Trophoblast cell (in vitro differentiated cells and primary cell): ENCODE measurements around the gene COMP.

Experiments
- DNase-seq, 2 donors: peaks; one replicate each; pipeline ENCODE4 v3.0.0-alpha.2; 2016
- H2AFZ ChIP-seq: 2 replicates; pipeline ENCODE4 v1.6.1; 2013; ENCODE audit warnings: low read length, moderate library complexity, mild to moderate bottlenecking; ENCODE audit not compliant: insufficient read depth, poor library complexity
- H2AK5ac ChIP-seq: 2 replicates; pipeline ENCODE4 v1.6.1; 2013; ENCODE audit warnings: mild to moderate bottlenecking, low read length
- H2BK120ac ChIP-seq: 2 replicates; pipeline ENCODE4 v1.6.1; 2013; ENCODE audit warnings: low read length, mild to moderate bottlenecking, moderate library complexity; ENCODE audit not compliant: insufficient read depth, poor library complexity
- H2BK12ac ChIP-seq: 2 replicates; pipeline ENCODE4 v1.6.1; 2013; ENCODE audit warnings: mild to moderate bottlenecking, low read length, moderate library complexity
- H2BK5ac ChIP-seq: 2 replicates; pipeline ENCODE4 v1.6.1; 2013; ENCODE audit warnings: low read length, low read depth, moderate library complexity, mild to moderate bottlenecking; ENCODE audit not compliant: poor library complexity
- H3K14ac ChIP-seq: 2 replicates; pipeline ENCODE4 v1.6.1; 2013; ENCODE audit warnings: mild to moderate bottlenecking, low read length
- H3K18ac ChIP-seq: 2 replicates; pipeline ENCODE4 v1.6.1; 2013; ENCODE audit warnings: mild to moderate bottlenecking, low read length
- H3K23ac ChIP-seq: 2 replicates; pipeline ENCODE4 v1.6.1; 2013; ENCODE audit warnings: low read length
- H3K27ac ChIP-seq: 2 replicates; pipeline ENCODE4 v1.5.1; 2013; ENCODE audit warnings: low read depth, mild to moderate bottlenecking, inconsistent platforms, low read length, moderate library complexity
- H3K27me3 ChIP-seq: 2 replicates; pipeline ENCODE4 v1.6.1; 2013; ENCODE audit warnings: inconsistent platforms, mild to moderate bottlenecking, low read length, moderate library complexity; ENCODE audit not compliant: insufficient read depth
- H3K36me3 ChIP-seq, 2 experiments: 1 replicate in 1 of 2; 2 replicates in 1 of 2; pipeline ENCODE4 v1.6.1; 2013; ENCODE audit warnings: low read length in 2 of 2, mild to moderate bottlenecking in 2 of 2, moderate library complexity in 1 of 2; ENCODE audit not compliant: insufficient read depth in 2 of 2, control insufficient read depth in 1 of 2
- H3K4ac ChIP-seq: 2 replicates; pipeline ENCODE4 v1.6.1; 2013; ENCODE audit warnings: low read depth, mild to moderate bottlenecking, low read length, moderate library complexity
- H3K4me1 ChIP-seq, 2 experiments: 1 replicate in 1 of 2; 2 replicates in 1 of 2; pipeline ENCODE4 v1.6.1; 2013; ENCODE audit warnings: low read length in 2 of 2, mild to moderate bottlenecking in 2 of 2, moderate library complexity in 1 of 2; ENCODE audit not compliant: insufficient read depth in 2 of 2, control insufficient read depth in 1 of 2
- H3K4me2 ChIP-seq: 2 replicates; pipeline ENCODE4 v1.6.1; 2013; ENCODE audit warnings: inconsistent platforms, mild to moderate bottlenecking, low read length, moderate library complexity
- H3K4me3 ChIP-seq: 2 replicates; pipeline ENCODE4 v1.5.1; 2013; ENCODE audit warnings: mild to moderate bottlenecking, low read depth, low read length, inconsistent platforms
- H3K79me1 ChIP-seq: one replicate; pipeline ENCODE4 v1.6.1; 2013; ENCODE audit warnings: low read length
- H3K79me2 ChIP-seq: 2 replicates; pipeline ENCODE4 v1.6.1; 2013; ENCODE audit warnings: low read length, mild to moderate bottlenecking; ENCODE audit not compliant: control insufficient read depth, insufficient read depth, poor library complexity
- H3K9ac ChIP-seq: 2 replicates; pipeline ENCODE4 v1.6.1; 2013; ENCODE audit warnings: mild to moderate bottlenecking, low read length
- H3K9me3 ChIP-seq: 2 replicates; pipeline ENCODE4 v1.6.1; 2013; ENCODE audit warnings: low read depth, mild to moderate bottlenecking, control low read depth, inconsistent platforms, low read length; ENCODE audit not compliant: insufficient read depth
- H4K12ac ChIP-seq: 2 replicates; pipeline ENCODE4 v1.6.1; 2013; ENCODE audit warnings: low read depth, mild to moderate bottlenecking, low read length, moderate library complexity
- H4K8ac ChIP-seq: 2 replicates; pipeline ENCODE4 v1.6.1; 2013; ENCODE audit warnings: low read depth, mild to moderate bottlenecking, low read length, moderate library complexity
- H4K91ac ChIP-seq: one replicate; pipeline ENCODE4 v1.6.1; 2013; ENCODE audit warnings: low read depth, mild to moderate bottlenecking, low read length, moderate library complexity
- WGBS: extraction: QIAGEN DNeasy Blood & Tissue Kit; methylation state at CpG from one replicate; pipeline ENCODE4 v1.1.7; 2013; ENCODE audit warnings: missing lambda C conversion rate; ENCODE audit not compliant: insufficient read length, insufficient coverage; ENCODE audit errors: extremely low coverage; 5-methylcytosine and 5-hydroxymethylcytosine counted together

The COMP gene

DNA sequence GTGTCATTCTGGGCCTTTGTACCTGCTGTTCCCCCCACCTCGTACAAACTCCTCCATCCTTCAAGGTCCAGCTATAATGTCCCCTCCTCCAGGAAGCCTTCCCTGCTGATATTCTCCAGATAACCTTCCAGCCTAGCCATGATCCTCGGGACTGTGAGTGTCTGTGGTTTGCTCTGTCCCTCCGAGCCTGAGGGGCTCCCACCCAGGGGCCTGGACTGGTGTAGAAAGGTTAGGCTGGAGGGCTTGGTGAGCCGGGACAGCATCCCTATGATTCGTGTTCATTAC is 2.9 kb upstream of the COMP start:
- H3K27ac ChIP-seq = no peak overlapping the region
- WGBS = no CpG with 5 or more reads among the region's 5 CpGs

DNA sequence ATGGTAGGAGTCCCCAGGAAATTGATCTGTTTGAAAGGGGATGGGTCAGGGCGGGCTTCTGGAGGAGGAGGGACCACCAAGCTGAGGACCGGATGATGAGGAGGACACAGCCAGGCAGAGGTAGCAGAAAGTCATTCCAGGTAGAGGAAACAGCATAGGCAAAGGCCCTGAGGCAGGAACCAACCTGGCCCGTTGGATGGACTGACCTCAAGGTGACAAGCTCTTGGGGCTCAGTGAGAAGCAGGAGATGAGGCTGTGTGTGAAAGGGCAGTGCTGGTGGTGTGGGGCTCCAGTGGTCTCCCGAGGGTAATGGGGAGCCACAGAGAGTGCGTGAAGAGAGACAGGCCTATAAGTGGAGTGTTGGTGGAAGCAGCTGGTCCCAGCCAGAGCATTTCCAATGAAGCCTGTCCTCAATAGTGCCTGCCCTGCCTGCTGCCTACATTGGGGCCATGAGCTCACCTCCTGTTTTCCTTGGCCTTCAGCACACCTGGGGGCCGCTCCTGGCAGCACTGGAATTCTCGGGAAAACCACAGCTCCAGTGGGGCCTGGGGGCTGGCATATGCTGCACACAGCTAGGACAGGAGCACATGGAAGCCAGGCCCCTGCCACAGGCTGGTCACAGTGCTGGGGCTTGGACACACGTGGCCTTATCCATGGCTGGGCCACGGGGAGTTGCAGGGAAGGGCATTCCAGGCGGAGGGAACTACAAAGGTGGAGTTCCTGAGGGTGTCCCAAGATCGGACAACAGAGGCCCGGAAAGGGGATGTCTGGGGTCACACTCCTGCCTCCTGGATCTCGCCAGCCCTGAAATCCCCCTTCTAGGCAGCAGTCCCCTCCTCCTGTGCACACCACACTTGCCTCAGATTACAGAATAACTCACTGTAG is 2.3 kb upstream of the COMP start:
- Histone ChIP-seq H3K18ac (no peak overlapping the region), H4K12ac (no peak overlapping the region), H3K4me3 (no peak overlapping the region), H3K36me3 (no peaks in the 10 kb centered on the region), H3K79me2 (no peaks in the 10 kb centered on the region), H3K23ac (no peak overlapping the region), H2AFZ (no peak overlapping the region), H3K79me1 (no peaks in the 10 kb centered on the region), H2BK5ac (no peak overlapping the region), H3K9ac (no peak overlapping the region), H4K91ac (no peak overlapping the region), H3K4me1 (no peaks in the 10 kb centered on the region), H2BK120ac (no peak overlapping the region), H3K9me3 (peaks cover 9% of the 10 kb centered on the region), H3K4me2 (no peak overlapping the region), H2BK12ac (no peak overlapping the region), H2AK5ac (no peak overlapping the region), H3K4ac (no peak overlapping the region), H4K8ac (no peak overlapping the region), H3K14ac (no peak overlapping the region), H3K27me3 (peaks cover 43% of the 10 kb centered on the region), H3K27ac (no peak overlapping the region)
- DNase-seq = no peak
- WGBS = no CpG with 5 or more reads among the region's 13 CpGs

More for the DNA sequence above, 2.9 kb upstream of the COMP start:
- H3K14ac ChIP-seq = no peak overlapping the region
- no peak overlapping the region for H3K23ac ChIP-seq
- H3K18ac ChIP-seq = no peak overlapping the region
- H2BK5ac ChIP-seq = no peak overlapping the region
- no peak overlapping the region for H3K4me3 ChIP-seq
- H4K91ac ChIP-seq = no peak overlapping the region
- H3K4me1 ChIP-seq = no peaks in the 10 kb centered on the region
- no peaks in the 10 kb centered on the region for H3K36me3 ChIP-seq
- no peak overlapping the region for H4K12ac ChIP-seq
- H3K79me1 ChIP-seq = no peaks in the 10 kb centered on the region
- no peak overlapping the region for H2BK12ac ChIP-seq
- H3K27me3 ChIP-seq = peaks cover 37% of the 10 kb centered on the region
- H2AK5ac ChIP-seq = no peak overlapping the region
- no peaks in the 10 kb centered on the region for H3K79me2 ChIP-seq
- H4K8ac ChIP-seq = no peak overlapping the region
- no peak overlapping the region for H2BK120ac ChIP-seq
- H3K4me2 ChIP-seq = no peak overlapping the region
- H3K4ac ChIP-seq = no peak overlapping the region
- DNase-seq = no peak
- no peak overlapping the region for H3K9ac ChIP-seq
- H2AFZ ChIP-seq = no peak overlapping the region
- peaks cover 4% of the 10 kb centered on the region for H3K9me3 ChIP-seq

DNA sequence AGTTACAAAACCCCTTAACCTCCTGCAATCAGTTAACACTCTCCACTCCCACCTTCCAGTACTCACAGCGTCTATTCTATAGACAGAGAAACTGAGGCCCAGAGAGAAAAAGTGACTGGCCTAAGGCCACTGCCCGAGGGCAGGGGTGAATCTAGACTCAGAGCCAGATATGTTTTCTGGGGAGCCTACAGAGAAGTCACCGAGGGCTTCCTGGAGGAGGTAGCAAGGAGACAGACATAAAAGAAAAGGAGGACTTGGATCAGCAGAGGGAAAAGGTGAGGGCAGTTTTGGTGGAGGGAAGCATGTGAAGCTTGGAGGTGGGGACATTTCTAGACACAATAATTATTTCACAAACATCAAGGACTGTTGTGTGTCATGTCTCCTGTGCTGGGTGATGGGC is 1.6 kb upstream of the COMP start:
- Histone ChIP-seq H2AFZ (no peak overlapping the region), H2BK5ac (no peak overlapping the region), H2BK12ac (no peak overlapping the region), H3K9me3 (peaks cover 12% of the 10 kb centered on the region), H3K18ac (no peak overlapping the region), H3K4me3 (no peak overlapping the region), H3K4ac (no peak overlapping the region), H3K79me2 (no peaks in the 10 kb centered on the region), H3K9ac (no peak overlapping the region), H3K4me1 (no peaks in the 10 kb centered on the region), H2BK120ac (no peak overlapping the region), H3K4me2 (no peak overlapping the region), H3K79me1 (no peaks in the 10 kb centered on the region), H4K91ac (no peak overlapping the region), H3K23ac (no peak overlapping the region), H2AK5ac (no peak overlapping the region), H4K12ac (no peak overlapping the region), H3K14ac (no peak overlapping the region), H3K36me3 (no peaks in the 10 kb centered on the region), H3K27me3 (peaks cover 48% of the 10 kb centered on the region), H4K8ac (no peak overlapping the region), H3K27ac (no peak overlapping the region)
- WGBS = no CpG with 5 or more reads among the region's 3 CpGs
- no peak for DNase-seq

GRCh38 chr19:18791315-18791678 is 192 bp upstream of the COMP start:
- no peaks in the 10 kb centered on the region for H3K36me3 ChIP-seq
- H3K79me2 ChIP-seq = no peaks in the 10 kb centered on the region
- no CpG with 5 or more reads among the region's 21 CpGs for WGBS
- no peak overlapping the region for H2AK5ac ChIP-seq
- no peaks in the 10 kb centered on the region for H3K79me1 ChIP-seq
- H4K8ac ChIP-seq = no peak overlapping the region
- H3K27me3 ChIP-seq = peaks cover 58% of the 10 kb centered on the region
- H3K14ac ChIP-seq = no peak overlapping the region
- H2BK120ac ChIP-seq = no peak overlapping the region
- no peak overlapping the region for H3K27ac ChIP-seq
- H2AFZ ChIP-seq = no peak overlapping the region
- no peak overlapping the region for H3K4me2 ChIP-seq
- no peak overlapping the region for H3K23ac ChIP-seq
- DNase-seq = no peak
- no peaks in the 10 kb centered on the region for H3K4me1 ChIP-seq
- no peak overlapping the region for H2BK5ac ChIP-seq
- H4K91ac ChIP-seq = no peak overlapping the region
- H4K12ac ChIP-seq = no peak overlapping the region
- H3K18ac ChIP-seq = no peak overlapping the region
- no peak overlapping the region for H2BK12ac ChIP-seq
- H3K9me3 ChIP-seq = peaks cover 19% of the 10 kb centered on the region
- no peak overlapping the region for H3K4me3 ChIP-seq
- H3K9ac ChIP-seq = no peak overlapping the region
- no peak overlapping the region for H3K4ac ChIP-seq
